ENCODE data around the gene NT5DC3. TPM values are rescaled to one million over a fixed set of nuclear protein-coding genes. Genes with fewer than 3 reads are reported as not detected.
A peak's percentile ranks its signal among the peaks of the same experiment; 100 is the strongest.

The NT5DC3 gene
- total and polyA plus RNA-seq, 9 of the 15 experiments (the other 6 are each of a cell fraction or from before 2014, with no cell fraction given) = 6.3 to 33.5 (median 24.5) TPM

- ChIA-PET POLR2A (no interaction called here), CTCF (ENCODE audit: low intra/inter-chr PET ratio) (no interaction called here)
- no peaks in the 10 kb centered on the region for H4K20me1 ChIP-seq (replicated peaks; ENCODE audit: control insufficient read depth, insufficient read depth, low read length)
- peaks cover 2 to 4% of the 10 kb centered on the region in 2 experiments; a peak in 1 of 5 replicates for H3K27me3 ChIP-seq (ENCODE audit: control insufficient read depth in 2 of 2, insufficient read depth in 2 of 2, low read length in 2 of 2)
- intact Hi-C loops (cut with micrococcal nuclease) = no loop called here
- no peaks in the 10 kb centered on the region for H3K4me1 ChIP-seq (replicated peaks in 1 of 2; ENCODE audit: control insufficient read depth in 2 of 2, insufficient read depth in 2 of 2, low read length in 2 of 2)
- H3K79me2 ChIP-seq (ENCODE audit: control insufficient read depth, insufficient read depth, low read length) = no peaks in the 10 kb centered on the region
- TF ChIP-seq NFIC (IDR thresholded peaks at IDR 0.05) (peak; percentile 61), CREB1 (IDR thresholded peaks at IDR 0.05) (no peak), CREB1 (CRISPR knock-in tag; IDR thresholded peaks at IDR 0.05) (no peak)
- in situ Hi-C loops (cut with MboI) = no loop called here
- no peak overlapping the region for H3K9ac ChIP-seq (ENCODE audit: insufficient read depth in 1 of 2, low read depth in 2 of 2, low read length in 2 of 2)
- H3K9me3 ChIP-seq (replicated peaks; ENCODE audit: control insufficient read depth, insufficient read depth, low read depth, low read length) = no peaks in the 10 kb centered on the region
- no peak overlapping the region for H3K4me3 ChIP-seq
- H3K36me3 ChIP-seq (ENCODE audit: control insufficient read depth, insufficient read depth, low read length) = no peaks in the 10 kb centered on the region
- no TSS peak for BruUV-seq (replicated peaks)
- no peak overlapping the region for H2AFZ ChIP-seq (ENCODE audit: low read depth, low read length)
- 20% methylated on average over 4 of the region's 4 CpGs for WGBS (ENCODE audit: insufficient coverage, low coverage, missing lambda C conversion rate)
- no peak overlapping the region for H3K4me2 ChIP-seq (ENCODE audit: insufficient read depth, low read length)
- H3K27ac ChIP-seq (ENCODE audit: extremely low read depth, low read depth, low read length) = no peak overlapping the region
- H3K9me1 ChIP-seq (ENCODE audit: control insufficient read depth, insufficient read depth, low read length) = no peaks in the 10 kb centered on the region
- ATAC-seq (no peak), DNase-seq (ENCODE audit: extremely low read depth in 1 of 4, low spot score in 3 of 4) (no peak), FAIRE-seq (no peak)
Observed at GRCh38 chr12:103848917-103849491, 8.0 kb upstream of the NT5DC3 start.

DNA sequence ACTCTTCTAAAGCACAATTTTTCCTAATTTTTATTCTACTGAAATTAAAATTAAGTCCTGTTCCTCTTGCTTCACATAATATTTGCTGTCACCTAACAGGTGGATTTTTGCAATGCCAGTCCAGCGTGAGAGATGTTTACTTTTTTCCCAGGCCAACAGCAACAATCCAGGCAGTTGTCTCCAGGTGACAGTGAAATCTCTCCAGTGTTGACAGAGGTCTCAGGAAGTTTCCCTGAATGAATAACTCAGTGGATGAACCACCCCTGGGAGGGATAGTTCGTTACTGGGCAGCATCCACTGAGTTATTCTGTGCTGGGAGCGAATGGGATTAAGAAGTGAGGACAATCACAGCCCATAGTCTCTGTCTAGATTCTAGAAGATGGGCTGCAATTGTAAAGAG lies 7.1 kb upstream of the NT5DC3 start:
- ChIA-PET POLR2A (no interaction called here), CTCF (ENCODE audit: low intra/inter-chr PET ratio) (no interaction called here)
- Histone ChIP-seq H3K36me3 (ENCODE audit: control insufficient read depth, insufficient read depth, low read length) (no peaks in the 10 kb centered on the region), H3K79me2 (ENCODE audit: control insufficient read depth, insufficient read depth, low read length) (no peaks in the 10 kb centered on the region), H3K9me3 (replicated peaks; ENCODE audit: control insufficient read depth, insufficient read depth, low read depth, low read length) (no peaks in the 10 kb centered on the region), H3K27me3 (ENCODE audit: control insufficient read depth in 2 of 2, insufficient read depth in 2 of 2, low read length in 2 of 2) (peaks cover 2 to 4% of the 10 kb centered on the region in 2 experiments; a peak in 1 of 5 replicates), H3K27ac (ENCODE audit: extremely low read depth, low read depth, low read length) (no peak overlapping the region), H4K20me1 (replicated peaks; ENCODE audit: control insufficient read depth, insufficient read depth, low read length) (no peaks in the 10 kb centered on the region), H3K4me1 (replicated peaks in 1 of 2; ENCODE audit: control insufficient read depth in 2 of 2, insufficient read depth in 2 of 2, low read length in 2 of 2) (no peaks in the 10 kb centered on the region), H3K9me1 (ENCODE audit: control insufficient read depth, insufficient read depth, low read length) (no peaks in the 10 kb centered on the region), H3K4me3 (no peak overlapping the region), H3K9ac (ENCODE audit: insufficient read depth in 1 of 2, low read depth in 2 of 2, low read length in 2 of 2) (no peak overlapping the region), H2AFZ (ENCODE audit: low read depth, low read length) (no peak overlapping the region), H3K4me2 (ENCODE audit: insufficient read depth, low read length) (no peak overlapping the region)
- 4% methylated on average over 3 of the region's 3 CpGs for WGBS (ENCODE audit: insufficient coverage, low coverage, missing lambda C conversion rate)
- intact Hi-C loops (cut with micrococcal nuclease) (no loop called here), in situ Hi-C loops (cut with MboI) (no loop called here)
- TF ChIP-seq KLF13 (tag; IDR thresholded peaks at IDR 0.05; ENCODE audit: borderline replicate concordance, low read depth) = no peak
- FAIRE-seq (no peak), ATAC-seq (no peak), DNase-seq (ENCODE audit: extremely low read depth in 1 of 4, low spot score in 3 of 4) (no peak)
- no TSS peak for BruUV-seq (replicated peaks)
